Left ventricle myocardium inferior (tissue), 1 donor: Measurements from ENCODE around the gene PLCB1. TPM values are rescaled to one million over a fixed set of nuclear protein-coding genes. Genes with fewer than 3 reads are reported as not detected.
"Not testable (repeated sequence)": the region's sequence is repeated elsewhere in the genome, so short reads cannot be mapped to it uniquely, and the experiment has no call there.

Source experiments
- DNase-seq: peaks from one replicate; pipeline ENCODE4 v3.0.0-alpha.2; 2020
- H3K27ac ChIP-seq: fragments of 200-600 bp; replicated peaks from 2 replicates; pipeline ENCODE4 v1.8.0; 2021
- H3K27me3 ChIP-seq: fragments of 200-600 bp; 2 replicates; pipeline ENCODE4 v1.8.0; 2021; ENCODE audit warnings: low read depth
- H3K36me3 ChIP-seq: fragments of 200-600 bp; 2 replicates; pipeline ENCODE4 v1.8.0; 2021
- H3K4me1 ChIP-seq: fragments of 200-600 bp; 2 replicates; pipeline ENCODE4 v1.8.0; 2021
- H3K4me3 ChIP-seq: fragments of 200-600 bp; 2 replicates; pipeline ENCODE4 v1.8.0; 2021; ENCODE audit warnings: mild to moderate bottlenecking, moderate library complexity
- H3K9me3 ChIP-seq: fragments of 200-600 bp; replicated peaks from 2 replicates; pipeline ENCODE4 v1.8.0; 2021
- intact Hi-C: fragments of 100-400 bp; cut with micrococcal nuclease; formaldehyde crosslinking; loops from one replicate; pipeline ENCODE4 v1.11.0; 2022
- total RNA-seq: library from RNA; stranded (reverse); fragmentation: NEBNext Ultra II Directional; extraction: Animal tissue kit (Norgen Biotek cat#: 25700); gene quantifications from one replicate; pipeline ENCODE4 v1.2.1, GENCODE V29; 2021
- TF ChIP-seq, protein P1 (sequence below): fragments of 200-600 bp; IDR thresholded peaks from 2 replicates; pipeline ENCODE4 v1.8.0; 2021; ENCODE audit warnings: antibody characterized with exemption, mild to moderate bottlenecking, borderline replicate concordance
- donor health status: DM: no; HTN: yes; CAD: no; lungs with severe emphysema.

Gene PLCB1
- total RNA-seq, 1 donor from 2014 or later: 6.0 TPM

DNA sequence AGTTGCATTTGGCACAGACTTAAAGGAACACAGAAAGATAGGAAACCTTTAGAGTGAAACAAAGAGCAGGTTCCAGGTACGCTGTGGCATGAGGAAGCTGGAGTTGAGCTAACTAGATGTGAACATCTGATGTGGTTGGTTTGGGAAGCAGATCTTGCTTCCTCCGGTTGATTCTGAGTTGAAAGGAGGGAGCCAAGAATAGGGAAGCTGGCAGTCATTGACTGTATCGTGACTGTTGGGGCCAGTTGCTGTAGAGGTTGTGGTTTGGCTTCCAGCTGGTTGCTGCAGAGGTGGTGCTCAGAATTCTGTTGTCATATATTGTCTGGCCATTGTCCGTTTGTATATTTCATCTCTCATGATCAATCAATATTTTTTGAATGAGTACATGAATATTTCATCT, 325.9 kb downstream of the PLCB1 start:
- TF ChIP-seq, protein P1, sequence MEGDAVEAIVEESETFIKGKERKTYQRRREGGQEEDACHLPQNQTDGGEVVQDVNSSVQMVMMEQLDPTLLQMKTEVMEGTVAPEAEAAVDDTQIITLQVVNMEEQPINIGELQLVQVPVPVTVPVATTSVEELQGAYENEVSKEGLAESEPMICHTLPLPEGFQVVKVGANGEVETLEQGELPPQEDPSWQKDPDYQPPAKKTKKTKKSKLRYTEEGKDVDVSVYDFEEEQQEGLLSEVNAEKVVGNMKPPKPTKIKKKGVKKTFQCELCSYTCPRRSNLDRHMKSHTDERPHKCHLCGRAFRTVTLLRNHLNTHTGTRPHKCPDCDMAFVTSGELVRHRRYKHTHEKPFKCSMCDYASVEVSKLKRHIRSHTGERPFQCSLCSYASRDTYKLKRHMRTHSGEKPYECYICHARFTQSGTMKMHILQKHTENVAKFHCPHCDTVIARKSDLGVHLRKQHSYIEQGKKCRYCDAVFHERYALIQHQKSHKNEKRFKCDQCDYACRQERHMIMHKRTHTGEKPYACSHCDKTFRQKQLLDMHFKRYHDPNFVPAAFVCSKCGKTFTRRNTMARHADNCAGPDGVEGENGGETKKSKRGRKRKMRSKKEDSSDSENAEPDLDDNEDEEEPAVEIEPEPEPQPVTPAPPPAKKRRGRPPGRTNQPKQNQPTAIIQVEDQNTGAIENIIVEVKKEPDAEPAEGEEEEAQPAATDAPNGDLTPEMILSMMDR: no peak
- no peak for DNase-seq
- Histone ChIP-seq H3K27me3 (no peaks in the 10 kb centered on the region), H3K4me3 (no peak overlapping the region), H3K4me1 (no peaks in the 10 kb centered on the region), H3K9me3 (no peaks in the 10 kb centered on the region), H3K36me3 (no peaks in the 10 kb centered on the region), H3K27ac (no peak overlapping the region)
- intact Hi-C loops: no loop called here

DNA sequence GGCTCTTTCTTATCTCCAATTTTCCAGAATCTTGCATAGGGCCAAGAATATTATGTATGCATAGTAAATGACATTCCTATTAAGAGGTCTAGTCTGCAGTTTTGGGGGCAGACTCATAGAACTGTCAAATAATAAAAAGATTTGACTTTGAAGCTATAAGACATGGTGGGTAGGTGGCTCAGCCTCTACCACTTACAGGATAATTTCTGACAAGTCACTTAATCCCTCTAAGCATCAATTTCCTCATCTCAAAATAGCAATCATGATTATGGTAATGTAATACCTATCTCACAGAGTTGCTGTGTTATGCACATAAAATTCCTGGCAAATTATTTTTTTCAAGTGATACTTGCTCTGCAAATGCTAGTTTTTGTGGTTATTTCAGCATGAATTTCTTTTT, 329.1 kb downstream of the PLCB1 start:
- Histone ChIP-seq H3K36me3 (no peaks in the 10 kb centered on the region), H3K27me3 (no peaks in the 10 kb centered on the region), H3K9me3 (peaks cover 21% of the 10 kb centered on the region), H3K4me1 (no peaks in the 10 kb centered on the region), H3K4me3 (no peak overlapping the region), H3K27ac (no peak overlapping the region)
- DNase-seq: no peak
- intact Hi-C loops: no loop called here
- TF ChIP-seq, protein P1: no peak

DNA sequence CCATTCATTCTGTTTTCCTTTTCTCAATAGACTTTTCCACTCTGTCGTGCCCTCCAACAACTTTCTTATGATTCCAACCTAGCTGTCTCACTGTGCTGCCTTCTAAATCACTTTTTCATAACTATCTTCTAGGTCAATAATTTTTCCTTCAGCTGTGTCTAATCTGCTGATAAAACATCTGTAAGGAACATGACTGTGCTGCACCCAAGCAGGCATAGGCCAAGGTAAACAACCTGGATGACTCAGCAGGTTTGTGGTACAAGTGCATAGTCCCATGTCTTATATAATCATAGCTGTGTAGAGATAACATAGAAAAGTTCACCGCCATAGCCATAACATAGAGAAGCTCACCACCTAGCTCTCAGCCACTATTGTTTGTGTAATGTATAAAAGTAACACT, 332.3 kb downstream of the PLCB1 start:
- H3K9me3 ChIP-seq: peaks cover 21% of the 10 kb centered on the region
- intact Hi-C loops: no loop called here
- DNase-seq: no peak
- H3K36me3 ChIP-seq: no peaks in the 10 kb centered on the region
- H3K4me1 ChIP-seq: no peaks in the 10 kb centered on the region
- H3K4me3 ChIP-seq: no peak overlapping the region
- TF ChIP-seq, protein P1: no peak
- H3K27ac ChIP-seq: no peak overlapping the region
- H3K27me3 ChIP-seq: no peaks in the 10 kb centered on the region

- H3K36me3 ChIP-seq, DNase-seq, H3K4me3 ChIP-seq, H3K27ac ChIP-seq, intact Hi-C loops, H3K4me1 ChIP-seq, H3K27me3 ChIP-seq: not testable (repeated sequence)
- H3K9me3 ChIP-seq: peaks cover 21% of the 10 kb centered on the region
Measured at GRCh38 chr20:8466781-8467180, 334.7 kb downstream of the PLCB1 start.

DNA sequence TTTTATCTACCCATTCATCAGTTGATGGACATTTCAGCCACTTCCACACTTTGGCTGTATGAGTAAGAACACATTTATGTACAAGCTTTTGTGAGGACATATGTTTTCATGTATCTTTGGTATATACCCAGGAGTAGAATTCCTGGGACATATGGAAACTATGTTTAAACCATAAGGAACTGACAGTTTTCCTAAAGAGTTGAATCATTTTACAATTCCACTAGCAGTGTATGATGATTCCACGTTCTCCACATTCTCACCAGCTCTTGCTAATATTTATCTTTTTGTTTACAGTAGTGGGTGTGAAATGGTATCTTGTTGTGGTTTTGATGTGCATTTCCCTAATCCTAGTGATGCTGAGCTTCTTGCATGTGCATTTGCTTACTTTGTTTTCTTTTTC, 338.1 kb downstream of the PLCB1 start:
- no peaks in the 10 kb centered on the region for H3K36me3 ChIP-seq
- H3K27me3 ChIP-seq: no peaks in the 10 kb centered on the region
- no peak overlapping the region for H3K27ac ChIP-seq
- TF ChIP-seq, protein P1: no peak
- peaks cover 4% of the 10 kb centered on the region for H3K9me3 ChIP-seq
- peaks cover 8% of the 10 kb centered on the region for H3K4me1 ChIP-seq
- intact Hi-C loops: no loop called here
- no peak overlapping the region for H3K4me3 ChIP-seq
- DNase-seq: no peak

DNA sequence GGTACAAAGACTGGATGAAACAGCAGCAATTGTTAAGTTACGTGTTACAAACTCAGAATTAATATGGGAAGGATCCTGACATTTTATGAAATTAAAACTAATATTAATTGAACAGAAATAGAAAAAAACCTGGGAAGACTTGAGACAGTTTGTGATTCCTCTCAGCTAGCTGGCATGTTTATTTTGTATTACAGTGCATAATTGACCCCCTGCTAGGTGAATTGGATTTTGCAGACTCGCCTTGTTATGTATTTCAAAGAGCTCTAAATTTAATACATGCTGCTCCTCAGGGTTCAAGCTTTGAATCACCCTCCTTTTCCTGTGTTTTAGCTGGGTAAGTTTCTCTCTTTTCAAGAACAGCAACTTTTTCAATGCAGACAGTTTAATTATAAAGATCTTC, 339.4 kb downstream of the PLCB1 start:
- intact Hi-C loops: no loop called here
- Histone ChIP-seq H3K27ac (no peak overlapping the region), H3K4me1 (peaks cover 8% of the 10 kb centered on the region), H3K9me3 (no peaks in the 10 kb centered on the region), H3K27me3 (no peaks in the 10 kb centered on the region), H3K4me3 (no peak overlapping the region), H3K36me3 (no peaks in the 10 kb centered on the region)
- TF ChIP-seq, protein P1: no peak
- DNase-seq: no peak
